ENCODE results near the gene QSER1.

- TF ChIP-seq, protein P1, sequence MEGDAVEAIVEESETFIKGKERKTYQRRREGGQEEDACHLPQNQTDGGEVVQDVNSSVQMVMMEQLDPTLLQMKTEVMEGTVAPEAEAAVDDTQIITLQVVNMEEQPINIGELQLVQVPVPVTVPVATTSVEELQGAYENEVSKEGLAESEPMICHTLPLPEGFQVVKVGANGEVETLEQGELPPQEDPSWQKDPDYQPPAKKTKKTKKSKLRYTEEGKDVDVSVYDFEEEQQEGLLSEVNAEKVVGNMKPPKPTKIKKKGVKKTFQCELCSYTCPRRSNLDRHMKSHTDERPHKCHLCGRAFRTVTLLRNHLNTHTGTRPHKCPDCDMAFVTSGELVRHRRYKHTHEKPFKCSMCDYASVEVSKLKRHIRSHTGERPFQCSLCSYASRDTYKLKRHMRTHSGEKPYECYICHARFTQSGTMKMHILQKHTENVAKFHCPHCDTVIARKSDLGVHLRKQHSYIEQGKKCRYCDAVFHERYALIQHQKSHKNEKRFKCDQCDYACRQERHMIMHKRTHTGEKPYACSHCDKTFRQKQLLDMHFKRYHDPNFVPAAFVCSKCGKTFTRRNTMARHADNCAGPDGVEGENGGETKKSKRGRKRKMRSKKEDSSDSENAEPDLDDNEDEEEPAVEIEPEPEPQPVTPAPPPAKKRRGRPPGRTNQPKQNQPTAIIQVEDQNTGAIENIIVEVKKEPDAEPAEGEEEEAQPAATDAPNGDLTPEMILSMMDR (conservative IDR thresholded peaks at IDR 0.05; ENCODE audit: low read depth in 2 of 2): no peak
- no peak for TF ChIP-seq EZH2 (IDR thresholded peaks at IDR 0.05; ENCODE audit: low read depth, unreplicated experiment)
- TF ChIP-seq REST (IDR thresholded peaks at IDR 0.05; ENCODE audit: unreplicated experiment): no peak
- TF ChIP-seq POLR2AphosphoS5 (IDR thresholded peaks at IDR 0.05; ENCODE audit: low read depth): no peak
- no peak for TF ChIP-seq EZH2phosphoT487 (IDR thresholded peaks at IDR 0.05; ENCODE audit: unreplicated experiment)
- TF ChIP-seq STAT1 (IDR thresholded peaks at IDR 0.05; ENCODE audit: unreplicated experiment): no peak
Observed at GRCh38 chr11:32921204-32921603, 28.6 kb downstream of the QSER1 start.

Measured in GM23338 (cell line).